IPS DF 4.7 (cell line): ENCODE measurements around the gene CTSO.
A peak's percentile ranks its signal among the peaks of the same experiment; 100 is the strongest.

ENCODE experiments used
- DNase-seq: peaks from one replicate; pipeline ENCODE4 v3.0.0-alpha.2; 2013; ENCODE audit warnings: low spot score; ENCODE audit errors: extremely low read depth

CTSO gene

GRCh38 chr4:155953151-155954117 is at the start of gene CTSO:
Gene CTSO, minus strand, starts transcription at chr4:155953866. Its CDS starts 19 bp downstream, at chr4:155953847.
- no peak for DNase-seq

GRCh38 chr4:156000491-156000890 is 46.8 kb upstream of the CTSO start:
- no peak for DNase-seq

DNA sequence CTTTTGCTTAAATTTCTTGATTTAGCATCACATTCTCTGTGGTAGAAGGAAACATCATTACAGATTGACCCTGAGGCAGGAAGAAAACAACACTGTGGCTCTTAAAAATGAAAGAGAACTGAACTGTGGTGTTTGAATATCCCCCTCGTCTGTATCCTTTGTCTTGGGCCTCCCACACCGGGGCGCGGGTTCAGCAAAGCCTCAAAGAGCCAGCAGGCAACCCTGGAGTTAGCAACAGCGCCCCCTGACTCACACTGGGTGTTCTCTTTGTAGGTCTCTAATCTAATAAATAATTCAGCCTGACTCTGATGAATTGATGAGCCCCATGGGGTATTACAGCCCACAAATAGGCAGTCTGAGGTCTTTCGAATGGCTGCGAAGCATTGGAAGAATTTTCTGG is 46.1 kb upstream of the CTSO start:
- DNase-seq: peak; percentile 51

DNA sequence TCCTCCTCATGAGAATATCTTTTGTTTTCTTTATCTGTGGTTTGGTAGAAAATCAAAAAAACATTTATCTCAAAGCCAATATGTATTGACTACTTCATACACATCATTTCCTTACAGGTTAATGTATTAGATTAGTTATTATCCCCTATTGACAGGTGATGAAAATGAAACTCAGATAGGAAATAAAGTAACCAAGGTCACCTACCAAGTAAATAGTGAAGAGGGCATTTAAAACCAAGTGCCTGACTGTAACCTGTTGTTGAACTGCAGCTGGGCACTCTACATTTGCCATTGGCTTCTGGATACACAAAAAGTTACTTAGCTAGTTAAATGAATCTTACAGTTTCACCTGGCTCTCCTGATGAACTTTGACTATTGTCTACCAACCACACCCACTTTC is 41.4 kb upstream of the CTSO start:
- DNase-seq: no peak

DNA sequence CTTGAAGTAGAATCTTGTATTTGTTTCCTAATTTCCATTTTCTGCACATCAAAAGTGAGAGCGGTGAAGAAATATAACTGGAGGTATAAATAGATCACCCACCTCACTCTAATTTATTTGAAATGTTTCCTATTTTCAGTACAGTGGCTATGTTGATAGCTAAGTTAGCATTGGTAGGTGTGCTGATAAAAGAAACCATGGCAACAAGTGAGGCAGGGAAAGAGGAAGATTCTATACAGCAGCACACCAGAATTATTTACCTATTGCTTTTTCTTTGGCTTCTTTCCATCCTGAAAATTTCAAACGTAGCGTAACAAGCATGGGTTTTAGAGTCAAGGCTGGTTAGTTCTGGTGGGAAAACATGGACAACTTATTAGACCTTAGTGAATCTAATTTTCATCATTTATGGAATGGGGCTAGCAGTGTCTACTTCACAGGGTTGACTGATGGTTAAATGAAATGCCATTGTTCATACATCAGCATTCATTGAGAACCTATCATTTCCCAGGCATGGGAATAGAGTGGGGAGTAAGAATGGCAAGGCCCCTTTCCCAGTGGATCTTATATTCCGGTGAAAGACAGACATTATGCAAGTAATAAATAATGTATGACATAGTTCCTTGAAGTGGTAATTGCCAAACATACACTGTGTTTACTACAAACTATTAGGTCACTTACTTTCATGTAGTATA is 30.6 kb upstream of the CTSO start:
- DNase-seq: no peak

- no peak for DNase-seq
Observed at GRCh38 chr4:155982736-155983385, 29.2 kb upstream of the CTSO start.

GRCh38 chr4:155978810-155979209 is 25.1 kb upstream of the CTSO start:
- no peak for DNase-seq

DNA sequence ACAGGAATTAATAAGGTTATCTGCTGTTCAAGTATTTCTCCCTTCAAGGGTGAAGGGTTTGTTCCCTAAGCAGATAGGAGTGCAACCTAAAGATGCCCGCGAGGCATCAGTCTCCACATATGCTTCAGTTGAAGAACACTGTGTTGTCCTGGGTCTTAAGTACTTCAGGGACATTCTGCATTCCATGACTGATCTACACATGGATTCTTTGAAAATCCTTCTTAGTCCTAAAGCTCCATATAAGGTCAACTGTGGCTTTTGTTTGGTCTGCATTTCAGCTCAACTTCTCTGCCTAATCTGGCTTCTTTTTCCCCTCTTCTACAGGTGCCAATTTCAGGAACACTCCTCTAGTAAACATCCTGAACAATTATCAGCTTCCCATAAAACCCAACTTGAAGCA is 21.8 kb upstream of the CTSO start:
- no peak for DNase-seq

DNA sequence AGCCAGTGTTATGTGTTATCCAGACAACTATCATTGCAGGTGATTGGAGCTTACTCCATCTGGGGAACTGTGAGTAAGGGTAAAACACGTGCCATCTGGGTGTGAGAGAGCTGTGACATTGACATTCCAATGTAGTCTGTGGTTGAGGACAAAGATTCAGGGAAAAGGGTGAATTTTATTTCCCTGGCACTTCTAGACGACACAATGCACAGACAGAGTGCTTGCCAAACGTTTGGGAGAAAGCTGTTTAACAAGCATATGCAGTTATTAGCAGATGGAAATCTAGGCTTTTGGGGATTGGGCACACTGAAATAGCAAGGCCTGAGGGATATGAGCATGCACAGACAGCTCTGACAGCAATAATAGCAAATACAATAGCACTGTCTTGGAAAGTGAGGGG is 21.3 kb upstream of the CTSO start:
- no peak for DNase-seq

GRCh38 chr4:155974476-155974749 is 20.7 kb upstream of the CTSO start:
- DNase-seq: no peak

GRCh38 chr4:155973639-155974475 is 20.2 kb upstream of the CTSO start:
- DNase-seq: no peak

- DNase-seq: no peak
Observed at GRCh38 chr4:155972098-155972497, 18.4 kb upstream of the CTSO start.

DNA sequence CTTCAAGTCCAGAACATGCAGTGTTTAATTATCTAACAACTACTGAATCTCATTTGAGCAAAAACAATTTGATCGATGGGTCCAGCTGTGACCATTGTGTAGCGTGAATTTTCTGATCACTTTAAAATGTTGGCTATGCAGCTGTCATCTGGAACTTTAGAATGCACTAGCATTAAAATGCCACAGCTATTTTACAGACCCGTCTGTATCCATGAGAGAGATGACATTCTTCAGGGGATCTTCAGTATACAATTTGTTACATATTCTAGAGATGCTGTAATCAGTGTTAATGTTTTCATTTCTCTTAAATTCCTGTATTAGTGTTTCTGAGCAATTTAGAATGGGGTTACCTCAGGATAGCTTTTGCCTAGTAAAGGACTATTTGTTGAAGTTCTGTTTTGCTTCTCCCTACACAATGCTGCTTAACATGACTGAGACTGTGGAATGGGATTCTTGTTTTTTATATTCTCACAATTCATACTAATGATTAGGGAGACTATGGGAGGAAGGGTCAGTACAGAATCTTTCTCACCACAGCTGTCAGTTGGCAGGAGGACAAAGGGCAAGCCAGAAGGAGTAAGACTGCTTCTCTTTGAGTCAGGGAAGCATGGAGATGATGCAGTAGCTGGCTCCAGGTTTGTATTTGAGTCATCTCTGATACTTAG is 13.2 kb upstream of the CTSO start:
- DNase-seq: no peak

DNA sequence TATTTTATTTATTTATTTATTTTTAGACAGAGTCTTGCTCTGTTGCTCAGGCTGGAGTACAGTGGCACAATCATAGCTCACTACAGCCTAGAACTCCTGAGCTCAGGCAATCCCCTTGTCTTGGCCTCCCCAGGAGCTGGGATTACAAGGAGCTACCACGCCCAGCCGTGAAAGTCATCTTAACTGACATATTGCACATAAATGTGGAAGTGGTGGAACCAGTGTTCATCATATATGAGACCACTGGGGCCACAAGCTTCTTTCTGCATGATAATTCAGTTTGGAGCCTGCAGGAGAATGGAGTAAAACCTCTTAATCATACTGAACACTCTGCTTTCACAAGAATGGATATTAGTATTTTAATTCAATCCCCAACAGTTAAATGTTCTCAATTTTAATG is 12.5 kb upstream of the CTSO start:
- DNase-seq: no peak

DNA sequence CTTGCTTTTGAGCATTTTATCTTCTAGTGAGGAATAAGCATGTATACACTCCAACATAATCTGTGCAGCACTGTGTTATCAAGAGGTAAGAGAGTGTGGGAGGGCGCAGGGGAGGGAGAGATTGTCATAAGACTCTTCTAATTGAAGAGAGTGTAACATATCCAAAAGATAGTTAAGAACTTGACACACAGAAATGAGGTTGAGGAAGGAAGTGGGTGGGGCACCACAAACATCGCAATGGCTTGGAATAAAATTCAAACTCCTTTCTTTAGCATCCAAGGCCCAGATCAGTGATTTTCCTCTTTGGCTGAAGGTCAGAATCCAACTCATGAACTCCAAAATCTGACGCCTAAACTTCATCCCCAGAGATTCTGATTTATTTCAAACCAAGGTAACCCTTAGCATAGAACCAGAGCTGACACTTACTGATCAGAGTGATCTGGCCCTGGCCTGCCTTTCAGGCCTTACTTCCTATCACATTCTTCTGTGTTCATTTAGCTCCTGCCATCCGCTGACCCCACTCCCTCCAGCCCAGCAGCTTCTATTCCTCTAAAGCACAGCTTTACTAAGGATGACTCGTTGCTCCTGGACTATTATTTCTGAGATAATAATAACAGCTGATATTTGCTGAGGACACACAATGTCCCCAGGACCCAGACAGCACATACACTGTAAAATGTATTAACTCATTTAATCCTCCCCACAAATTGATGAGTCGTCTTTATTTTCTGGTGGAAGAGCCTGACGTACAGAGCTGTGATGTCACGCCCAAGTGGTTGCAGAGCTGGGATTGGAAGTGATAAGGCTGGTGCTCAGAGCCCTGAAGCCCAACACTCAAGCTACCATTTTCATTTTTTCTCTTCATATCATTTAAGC is 10.6 kb upstream of the CTSO start:
- DNase-seq: no peak

GRCh38 chr4:155962767-155963166 is 9.1 kb upstream of the CTSO start:
- no peak for DNase-seq

GRCh38 chr4:155961575-155961974 is 7.9 kb upstream of the CTSO start:
- DNase-seq: no peak

DNA sequence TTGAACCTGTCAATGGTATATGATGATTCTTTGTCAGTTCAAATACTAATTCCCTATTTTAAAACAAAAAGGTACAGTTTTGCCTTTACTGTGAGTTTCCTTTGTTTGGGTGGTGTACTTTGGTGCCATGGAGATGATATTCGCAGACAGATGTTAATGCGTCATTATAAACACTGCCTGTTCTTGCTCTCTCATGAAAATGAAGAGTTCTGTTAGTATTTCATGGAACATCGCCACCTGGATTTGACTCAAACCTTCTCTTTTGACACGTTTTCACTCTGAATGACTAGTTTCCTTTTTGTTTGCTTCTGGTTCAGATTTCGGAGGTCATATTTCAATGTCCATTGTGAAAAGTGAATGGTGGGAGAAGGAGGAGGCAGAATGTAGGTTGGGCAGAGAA is 6.9 kb upstream of the CTSO start:
- no peak for DNase-seq

DNA sequence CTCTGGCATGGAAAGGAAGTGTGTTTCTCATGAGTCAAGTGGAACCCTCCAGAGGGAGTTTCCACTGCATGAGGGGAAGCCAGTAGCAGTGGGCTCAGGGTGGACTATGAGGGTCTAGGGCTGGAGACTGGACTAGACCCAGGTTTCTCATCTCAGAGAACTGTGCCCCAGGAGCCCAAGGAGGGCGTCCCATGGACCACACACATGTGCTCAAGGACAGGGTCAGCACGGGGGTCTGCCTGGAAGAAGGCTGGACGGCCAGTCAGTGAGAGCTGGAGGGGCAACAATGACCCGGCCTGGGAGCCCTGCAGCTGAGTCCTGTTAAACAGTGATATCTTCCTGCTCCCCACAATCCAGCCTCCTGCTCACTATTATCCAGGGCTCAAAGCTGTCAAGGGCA is 5.8 kb upstream of the CTSO start:
- no peak for DNase-seq

GRCh38 chr4:155956461-155956860 is 2.8 kb upstream of the CTSO start:
- DNase-seq: no peak
